Stimulated activated CD8-positive, alpha-beta memory T cell treated with anti-CD3 and anti-CD28 coated beads, Interleukin-15, amount 100 ng/mL, for 4 hours (primary cell): ENCODE data around the gene FUT8.
A peak's percentile ranks its signal among the peaks of the same experiment; 100 is the strongest.
"Not testable (repeated sequence)": the region's sequence is repeated elsewhere in the genome, so short reads cannot be mapped to it uniquely, and the experiment has no call there.

ENCODE experiments used
- DNase-seq, 2 donors: peaks; one replicate each; pipeline ENCODE4 v3.0.0-alpha.2; 2020; ENCODE audit warnings: low read depth in 2 of 2

Gene FUT8

DNA sequence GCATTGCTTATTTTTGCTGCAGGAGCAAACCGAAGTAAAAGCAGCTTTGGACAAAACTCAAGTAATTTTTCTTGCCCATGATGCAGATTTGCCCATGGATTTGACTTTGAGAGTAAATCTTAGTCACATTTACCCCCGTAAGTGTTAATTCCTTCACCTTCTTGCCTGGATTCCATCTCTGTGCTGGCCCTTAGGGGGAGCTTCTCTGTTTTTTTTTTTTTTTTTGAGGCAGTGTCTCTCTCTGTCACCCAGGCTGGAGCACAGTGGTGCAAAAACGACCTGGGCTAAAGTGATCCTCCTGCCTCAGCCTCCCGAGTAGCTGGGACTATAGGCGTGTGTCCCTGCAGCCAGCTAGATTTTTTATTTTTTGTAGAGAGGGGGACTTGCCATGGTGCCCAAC is 210.2 kb downstream of the FUT8 start:
- DNase-seq, result no peak

DNA sequence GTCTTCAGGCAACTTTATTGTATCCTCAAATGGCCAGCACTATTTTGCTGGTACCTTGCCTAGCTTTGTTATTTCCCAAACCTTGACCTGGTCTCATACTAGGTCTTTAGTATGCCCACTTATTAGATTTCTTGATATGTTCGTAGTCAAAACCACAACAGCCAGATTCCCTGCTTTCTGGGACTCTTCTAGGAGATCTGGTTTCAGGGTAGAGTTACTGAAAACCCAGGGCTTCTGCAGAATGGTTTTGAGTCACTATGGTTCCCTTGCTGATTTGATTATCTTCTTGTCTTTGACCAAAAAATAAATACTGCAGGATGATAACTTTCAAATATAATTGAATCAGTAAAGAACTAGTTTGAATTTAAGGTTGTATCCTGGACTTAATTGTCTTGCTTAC is 211.2 kb downstream of the FUT8 start:
- no peak for DNase-seq

DNA sequence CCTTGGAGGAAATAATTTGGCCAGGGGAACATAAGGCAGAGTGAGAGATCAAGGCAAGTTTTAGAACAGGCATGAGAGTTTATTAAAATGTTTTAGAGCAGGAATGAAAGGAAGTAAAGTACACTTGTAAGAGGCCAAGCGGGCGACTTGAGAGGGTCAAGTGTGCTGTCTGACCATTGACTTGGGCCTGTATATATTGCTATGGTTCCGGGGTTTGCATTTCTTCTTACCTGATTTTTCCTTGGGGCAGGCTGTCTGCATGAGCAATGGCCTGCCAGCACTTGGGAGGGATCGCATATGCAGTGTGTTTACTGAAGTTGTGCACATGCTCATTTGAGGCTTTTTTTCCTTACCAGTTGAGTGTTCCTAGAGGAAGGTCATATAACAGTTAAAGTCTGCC is 214.8 kb downstream of the FUT8 start:
- DNase-seq, result no peak

DNA sequence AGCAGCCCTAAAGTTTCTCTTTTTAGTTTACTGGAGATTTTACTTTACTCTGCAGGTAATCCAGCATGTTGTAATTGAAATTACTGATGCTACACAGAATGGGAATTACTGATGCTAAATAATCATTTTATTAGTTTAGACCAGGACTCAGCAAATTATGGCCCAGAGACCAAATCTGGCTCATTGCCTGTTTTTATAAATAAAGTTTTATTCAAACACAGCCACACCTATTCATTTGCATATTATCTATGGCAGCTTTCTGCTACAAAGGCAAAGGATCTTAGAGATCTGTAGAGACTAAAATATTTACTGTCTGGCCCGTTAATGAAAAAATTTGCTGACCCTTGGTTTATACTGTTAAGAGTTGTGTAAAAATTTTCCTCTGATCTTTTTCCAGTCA is 216.1 kb downstream of the FUT8 start:
- no peak for DNase-seq

DNA sequence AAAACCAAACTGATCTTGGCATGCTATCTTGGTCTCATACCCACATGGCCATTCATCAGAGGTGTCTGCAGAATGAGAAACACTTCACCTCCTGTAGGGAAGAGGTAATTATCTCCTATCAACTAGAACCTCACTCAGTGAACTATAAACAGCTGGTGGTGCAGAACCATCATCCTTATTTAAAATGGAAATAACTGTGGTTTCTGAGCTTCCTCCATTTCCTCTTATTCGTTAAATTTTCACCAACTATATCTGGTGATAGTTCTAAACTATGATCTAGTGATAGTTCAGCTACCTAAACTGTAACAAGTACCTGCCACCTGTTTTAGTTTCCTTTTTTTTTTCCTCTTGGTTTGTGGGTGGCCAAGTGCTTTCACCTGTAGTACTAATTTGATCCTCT is 218.5 kb downstream of the FUT8 start:
- DNase-seq, result no peak

DNA sequence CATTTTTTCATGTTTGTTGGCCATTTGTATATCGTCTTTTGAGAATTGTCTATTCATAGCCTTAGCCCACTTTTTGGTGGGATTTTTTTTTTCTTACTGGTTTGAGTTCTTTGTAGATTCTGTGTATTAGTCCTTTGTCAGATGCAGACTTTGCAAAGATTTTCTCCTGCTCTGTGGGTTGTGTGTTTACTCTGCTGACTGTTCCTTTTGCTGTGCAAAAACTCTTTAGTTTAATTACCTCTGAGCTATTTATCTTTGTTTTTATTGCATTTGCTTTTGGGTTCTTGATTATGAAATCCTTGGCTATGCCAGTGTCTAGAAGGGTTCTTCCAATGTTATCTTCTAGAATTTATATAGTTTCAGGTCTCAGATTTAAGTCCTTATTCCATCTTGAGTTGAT is 220.0 kb downstream of the FUT8 start:
- no peak for DNase-seq

DNA sequence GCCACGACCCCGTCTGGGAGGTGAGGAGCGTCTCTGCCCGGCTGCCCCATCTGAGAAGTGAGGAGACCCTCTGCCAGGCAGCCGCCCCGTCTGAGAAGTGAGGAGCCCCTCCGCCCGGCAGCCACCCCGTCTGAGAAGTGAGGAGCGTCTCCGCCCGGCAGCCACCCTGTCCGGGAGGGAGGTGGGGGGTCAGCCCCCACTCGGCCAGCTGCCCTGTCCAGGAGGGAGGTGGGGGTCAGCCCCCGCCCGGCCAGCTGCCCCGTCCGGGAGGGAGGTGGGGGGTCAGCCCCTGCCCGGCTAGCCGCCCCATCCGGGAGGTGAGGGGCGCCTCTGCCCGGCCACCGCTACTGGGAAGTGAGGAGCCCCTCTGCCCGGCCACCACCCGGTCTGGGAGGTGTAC is 221.1 kb downstream of the FUT8 start:
- not testable (repeated sequence) for DNase-seq

DNA sequence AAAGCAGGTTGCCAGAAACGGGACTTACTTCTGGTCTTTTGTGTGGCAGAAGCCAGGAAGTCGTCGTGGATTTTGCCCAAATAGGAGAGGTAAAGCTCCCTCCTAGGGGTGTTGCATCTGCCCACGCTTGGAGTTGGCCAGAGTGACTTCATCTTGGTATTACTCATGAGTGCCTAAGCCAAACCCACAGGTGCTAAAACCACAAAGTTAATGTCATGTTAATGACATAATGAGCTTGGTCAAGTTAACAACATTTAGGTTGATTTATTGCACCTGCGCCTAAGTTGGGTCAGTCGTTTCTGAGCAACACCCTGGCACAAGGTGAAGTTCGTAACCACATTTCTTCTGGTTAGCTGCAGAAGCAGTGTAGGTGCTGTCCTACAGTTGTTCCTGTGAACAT is 225.2 kb downstream of the FUT8 start:
- DNase-seq, result peak; percentile 19 to 31

DNA sequence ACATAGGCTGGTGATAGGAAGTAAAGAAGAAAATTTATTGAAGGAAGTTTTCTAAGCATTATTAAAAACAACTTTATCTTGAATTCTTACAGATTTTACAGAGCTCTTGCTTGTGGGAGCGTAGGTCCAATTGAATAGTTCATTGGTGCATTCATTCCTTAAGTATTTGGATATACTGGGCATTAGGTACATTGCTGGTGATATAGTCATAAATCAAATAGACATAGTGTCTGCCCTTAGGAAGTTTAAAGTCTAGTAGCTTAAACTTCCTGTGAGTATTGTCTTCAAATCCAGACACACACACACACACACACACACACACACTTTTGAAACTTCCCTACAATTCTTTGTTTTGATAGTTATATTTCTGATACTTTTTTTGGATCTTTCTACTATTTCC is 226.7 kb downstream of the FUT8 start:
- DNase-seq, result no peak

DNA sequence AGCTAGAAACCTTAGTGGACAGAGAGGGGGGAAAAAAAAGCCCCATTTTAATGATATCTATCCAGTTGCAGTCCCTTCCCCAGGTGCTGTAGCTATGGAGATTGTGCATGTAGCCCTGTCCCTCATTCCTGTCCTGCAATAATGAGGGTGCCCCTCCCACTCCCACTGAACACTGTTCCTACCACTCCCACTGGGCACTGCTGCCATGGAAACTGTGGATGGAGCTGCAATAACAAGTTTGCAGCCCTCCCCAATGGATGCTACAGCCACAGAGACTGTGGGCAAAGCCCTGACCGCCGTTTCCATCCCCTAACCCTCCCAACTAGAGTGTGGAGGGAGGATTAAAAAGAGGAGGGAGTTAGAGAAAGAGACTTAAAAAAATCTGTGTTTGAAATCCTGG is 238.3 kb downstream of the FUT8 start:
- DNase-seq, result no peak

DNA sequence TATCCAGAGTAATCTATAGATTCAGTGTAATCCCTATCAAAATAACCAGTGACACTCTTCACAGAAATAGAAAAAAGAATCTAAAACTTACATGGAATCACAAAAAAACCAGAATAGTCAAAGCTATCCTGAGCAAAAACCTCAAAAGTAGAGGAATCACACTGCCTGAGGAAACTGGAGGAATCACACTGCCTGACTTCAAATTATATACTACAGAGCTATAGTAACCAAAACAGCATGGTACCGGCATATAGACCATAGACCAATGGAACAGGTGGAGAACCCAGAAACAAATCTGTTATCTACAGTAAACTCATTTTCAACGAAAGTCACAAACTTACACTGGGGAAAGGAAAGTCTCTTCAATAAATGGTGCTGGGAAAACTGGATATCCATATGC is 244.0 kb downstream of the FUT8 start:
- no peak for DNase-seq

DNA sequence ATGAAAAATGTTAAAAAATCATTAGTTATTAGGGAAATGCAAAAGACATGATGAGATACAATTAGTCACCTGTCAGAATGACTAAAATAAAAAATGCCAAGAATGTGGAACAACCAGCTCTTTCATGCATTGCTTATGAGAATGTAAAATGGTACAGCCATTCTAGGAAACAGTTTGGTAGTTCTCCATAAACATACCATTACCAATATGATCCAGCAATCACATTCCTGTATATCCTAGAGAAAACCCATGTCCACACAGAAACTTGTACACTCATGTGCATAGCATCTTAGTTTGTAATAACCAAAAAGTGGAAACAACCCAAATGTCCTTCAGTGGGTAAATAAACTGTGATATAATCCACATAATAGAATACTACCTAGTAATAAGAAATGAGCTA is 245.7 kb downstream of the FUT8 start:
- no peak for DNase-seq

DNA sequence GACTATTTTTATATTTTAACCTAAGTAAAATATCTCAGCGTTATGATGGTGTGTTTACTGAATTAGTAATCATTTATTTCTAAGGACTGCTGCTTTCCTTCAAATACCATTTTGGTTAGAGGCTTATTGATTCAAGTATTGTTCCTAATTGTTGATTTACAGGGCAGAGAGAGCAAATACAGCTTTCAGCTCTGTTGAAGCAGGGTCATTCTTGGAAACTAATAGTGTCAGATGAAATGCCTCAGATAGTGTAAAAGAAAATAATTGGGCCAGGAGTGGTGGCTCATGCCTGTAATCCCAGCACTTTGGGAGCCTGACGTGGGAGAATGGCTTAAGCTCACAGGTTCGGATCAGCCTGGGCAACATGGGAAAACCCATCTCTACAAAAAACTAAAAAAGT is 249.3 kb downstream of the FUT8 start:
- no peak for DNase-seq

DNA sequence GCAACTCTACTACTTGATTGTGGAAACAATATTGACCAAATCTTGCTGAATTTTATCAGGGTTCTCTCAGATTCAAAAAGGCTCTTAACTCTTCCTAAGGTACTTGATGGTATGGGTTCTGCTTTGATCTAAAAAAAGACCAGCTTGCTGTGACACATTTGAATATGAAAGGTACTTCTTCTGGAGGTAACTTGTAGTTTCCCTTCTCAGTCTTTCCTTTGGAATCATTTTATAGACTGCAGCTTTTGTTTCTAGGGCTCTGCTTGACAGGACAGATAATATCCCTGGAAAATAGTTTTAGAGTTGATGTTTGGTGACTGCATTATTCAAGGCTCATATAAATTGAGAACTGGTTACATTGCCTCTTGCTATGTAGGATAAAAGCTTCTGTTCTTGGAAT is 251.9 kb downstream of the FUT8 start:
- no peak for DNase-seq

DNA sequence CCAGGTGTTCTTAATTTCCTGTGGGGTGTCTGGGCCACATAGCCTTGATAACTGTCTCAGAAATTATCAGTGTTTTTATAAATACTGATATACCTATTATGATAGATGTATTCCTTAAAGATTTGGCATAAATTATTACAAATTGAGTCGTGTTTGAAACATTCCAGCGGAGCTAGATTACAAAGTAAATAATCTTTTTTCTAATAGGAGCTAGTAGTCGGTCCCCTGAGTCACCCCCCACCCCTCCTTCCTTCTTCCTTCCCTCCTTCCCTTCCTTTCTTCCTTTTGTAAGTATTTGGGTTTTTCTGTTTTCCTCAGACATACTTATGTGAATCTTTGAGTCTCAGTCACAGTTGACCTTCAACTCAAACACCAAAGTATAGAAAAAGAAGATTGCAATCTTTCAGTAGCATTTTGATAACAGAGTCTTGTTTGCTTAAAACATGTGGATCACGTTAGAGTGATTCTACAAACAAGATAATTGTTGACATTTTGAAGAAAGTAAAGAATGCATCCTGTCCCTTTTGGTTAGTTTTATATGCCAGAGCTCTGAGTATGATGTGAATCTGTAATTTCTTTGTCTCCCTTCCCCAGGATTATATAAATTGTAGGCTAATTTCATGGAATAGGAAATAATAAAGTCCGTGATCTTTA is 264.0 kb downstream of the FUT8 start:
- DNase-seq, result no peak

DNA sequence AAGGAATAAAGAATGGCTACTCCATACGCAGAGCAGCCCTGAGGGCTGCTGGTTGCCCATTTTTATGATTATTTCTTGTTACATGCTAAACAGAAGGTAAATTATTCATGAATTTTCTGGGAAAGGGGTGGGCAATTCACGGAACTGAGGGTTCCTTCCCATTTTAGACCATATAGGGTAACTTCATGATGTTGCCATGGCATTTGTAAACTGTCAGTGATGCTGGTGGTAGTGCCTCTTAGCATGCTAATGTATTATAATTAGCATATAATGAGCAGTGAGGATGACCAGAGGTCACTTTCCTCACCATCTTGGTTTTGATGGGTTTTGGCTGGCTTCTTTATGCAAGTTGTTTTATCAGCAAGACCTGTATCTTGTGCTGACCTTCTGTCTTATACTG is 273.0 kb downstream of the FUT8 start:
- DNase-seq, result no peak

DNA sequence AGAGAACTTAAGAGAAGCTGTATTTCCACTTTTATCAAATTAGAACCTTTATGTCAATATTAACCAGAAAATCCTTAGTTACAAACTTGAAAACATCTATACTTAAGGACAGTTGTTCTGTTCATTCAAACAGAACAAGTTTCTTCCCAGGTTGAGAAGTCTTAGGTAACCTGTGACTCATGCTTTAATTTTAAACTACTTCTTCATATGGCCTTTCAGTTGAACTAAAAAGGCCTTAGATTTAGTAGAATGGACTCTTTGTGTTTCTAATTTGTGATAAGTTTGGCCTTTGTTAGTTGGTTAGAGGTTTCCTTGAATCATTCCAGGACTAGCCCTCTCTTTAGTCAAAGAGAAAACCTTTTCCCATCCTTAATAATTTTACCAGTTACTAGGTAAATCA is 274.2 kb downstream of the FUT8 start:
- DNase-seq, result no peak

DNA sequence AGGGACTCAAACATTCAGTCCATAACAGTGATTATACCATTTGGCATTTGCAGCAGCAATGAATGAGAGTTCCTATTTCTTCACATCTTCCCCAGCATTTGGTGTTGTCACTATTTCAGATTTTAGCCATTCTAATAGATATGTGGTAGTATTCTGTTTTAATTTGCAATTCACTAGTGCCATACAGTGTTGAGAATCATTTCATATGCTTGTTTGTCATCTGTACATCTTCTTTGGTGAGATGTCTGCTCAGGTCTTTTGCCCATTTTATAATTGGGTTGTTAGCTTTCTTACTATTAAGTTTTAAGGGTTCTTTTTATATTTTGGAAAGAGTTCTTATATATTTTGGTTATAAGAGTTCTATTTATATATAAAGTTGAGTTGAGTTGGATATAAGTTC is 276.5 kb downstream of the FUT8 start:
- DNase-seq, result no peak

DNA sequence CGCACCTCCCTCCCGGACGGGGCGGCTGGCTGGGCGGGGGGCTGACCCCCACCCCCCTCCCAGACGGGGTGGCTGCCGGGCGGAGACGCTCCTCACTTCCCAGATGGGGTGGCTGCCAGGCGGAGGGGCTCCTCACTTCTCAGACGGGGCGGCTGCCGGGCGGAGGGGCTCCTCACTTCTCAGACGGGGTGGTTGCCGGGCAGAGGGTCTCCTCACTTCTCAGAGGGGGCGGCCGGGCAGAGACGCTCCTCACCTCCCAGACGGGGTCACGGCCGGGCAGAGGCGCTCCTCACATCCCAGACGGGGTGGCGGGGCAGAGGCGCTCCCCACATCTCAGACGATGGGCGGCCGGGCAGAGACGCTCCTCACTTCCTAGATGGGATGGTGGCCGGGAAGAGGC is 280.0 kb downstream of the FUT8 start:
- DNase-seq, result not testable (repeated sequence)

DNA sequence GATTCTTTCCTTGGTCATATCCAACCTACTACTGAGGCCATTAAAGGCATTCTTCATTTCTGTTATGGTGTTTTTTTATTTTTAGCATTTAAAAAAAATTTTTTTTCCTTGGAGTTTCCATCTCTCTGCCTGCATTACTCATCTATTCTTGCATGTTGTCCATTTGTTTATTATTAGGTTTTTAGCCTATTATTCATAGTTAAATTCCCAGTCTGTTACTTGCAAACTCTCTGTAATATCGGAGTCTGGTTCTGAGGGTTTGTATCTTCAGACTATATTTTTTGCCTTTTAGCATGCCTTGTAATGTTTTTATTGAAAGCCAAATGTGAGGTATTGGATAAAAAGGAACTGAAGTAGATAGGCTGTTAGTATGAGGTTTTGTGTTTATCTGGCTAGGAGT is 284.3 kb downstream of the FUT8 start:
- no peak for DNase-seq

DNA sequence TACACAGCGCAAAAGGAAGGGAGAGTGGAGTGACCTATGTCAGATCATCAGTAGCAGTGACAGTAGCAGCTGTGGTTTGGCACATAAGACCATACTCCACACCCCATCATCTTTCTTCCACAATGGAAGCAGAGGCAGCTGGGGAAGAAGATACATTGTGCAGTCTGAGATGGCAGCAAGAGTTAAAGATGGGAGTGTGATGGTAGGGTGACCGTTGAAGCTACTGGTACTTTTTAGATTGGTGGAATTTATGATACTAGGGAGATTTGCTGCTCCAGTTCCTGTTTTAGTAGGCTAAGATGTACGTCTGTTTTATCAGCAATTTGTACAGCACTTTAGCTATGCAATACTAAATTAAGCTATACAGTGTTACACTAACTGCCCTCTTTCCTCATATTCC is 291.0 kb downstream of the FUT8 start:
- no peak for DNase-seq

DNA sequence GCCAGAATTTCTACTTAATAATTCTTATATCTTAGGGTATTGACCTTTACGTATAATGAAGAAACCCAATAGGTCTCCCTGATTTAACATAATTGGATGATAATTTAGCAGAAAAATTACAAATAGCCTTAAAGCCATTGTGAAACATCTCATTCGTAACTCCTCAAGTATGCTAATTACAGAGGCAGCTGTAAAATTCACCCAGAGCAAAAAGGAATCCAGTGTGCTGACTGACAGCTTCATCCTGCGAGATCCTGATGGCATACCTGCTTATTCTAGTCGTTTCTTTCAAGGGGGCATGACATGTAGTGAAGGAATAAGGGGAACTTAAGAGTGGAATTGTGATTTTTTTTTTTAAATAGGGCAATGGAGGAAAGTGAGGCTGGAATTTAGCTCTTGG is 291.5 kb downstream of the FUT8 start:
- DNase-seq, result no peak

DNA sequence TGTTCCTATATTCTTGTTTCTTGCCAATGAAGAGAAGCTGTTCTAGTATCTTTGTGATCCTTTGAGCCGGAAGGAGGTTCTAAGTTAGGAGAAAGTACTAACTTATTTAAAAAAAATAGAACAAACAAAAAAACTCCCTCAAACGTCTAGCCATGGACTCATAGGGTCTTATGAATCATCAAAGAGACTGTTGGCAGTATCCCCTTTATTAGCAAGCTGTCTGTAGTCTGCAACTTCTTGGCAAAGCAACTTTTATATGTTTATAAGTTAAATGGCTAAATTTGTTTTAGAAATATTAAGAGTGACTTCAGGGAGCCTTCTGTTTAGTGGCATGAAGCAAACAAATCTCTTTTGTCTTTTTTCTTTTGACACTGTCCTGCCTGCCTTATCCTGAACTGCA is 291.9 kb downstream of the FUT8 start:
- no peak for DNase-seq

DNA sequence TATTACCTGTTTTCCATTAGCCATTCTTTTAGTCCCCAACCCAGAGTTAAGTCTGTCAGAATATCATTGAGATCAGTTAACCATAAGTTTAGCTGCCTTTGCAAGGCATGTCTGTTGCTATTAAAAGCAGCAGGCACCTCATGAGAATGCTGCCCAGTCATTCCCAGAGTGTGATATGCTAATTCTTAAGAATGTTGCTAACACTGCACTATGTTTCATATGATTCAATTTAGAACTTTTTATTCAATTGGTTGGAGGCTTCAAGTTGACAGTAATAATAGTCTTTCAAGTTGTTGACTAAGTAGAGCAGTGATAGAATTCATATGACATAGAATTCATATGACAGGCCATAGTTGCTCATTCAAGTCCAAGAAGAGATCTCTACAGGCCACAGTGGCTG is 292.3 kb downstream of the FUT8 start:
- DNase-seq, result no peak

DNA sequence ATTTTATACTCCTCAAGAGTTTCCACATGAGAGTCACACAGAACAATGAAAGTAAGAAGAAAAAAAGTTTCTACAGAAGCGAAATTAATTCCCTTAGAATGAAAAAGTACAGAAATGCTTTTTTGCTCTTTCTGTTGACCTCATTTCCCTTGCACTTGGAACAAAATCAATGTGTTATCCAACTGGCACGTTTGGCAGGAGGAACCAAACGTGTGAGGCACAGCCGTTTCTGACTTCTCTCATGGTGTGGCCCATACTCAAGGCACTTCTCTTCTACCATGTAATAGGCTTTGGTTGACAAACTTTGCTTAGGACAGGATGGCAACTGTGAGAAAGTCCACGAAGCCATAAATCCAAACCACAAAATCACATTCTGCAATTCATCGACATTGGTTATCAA is 297.0 kb downstream of the FUT8 start:
- no peak for DNase-seq
